Activated naive CD8-positive, alpha-beta T cell treated with anti-CD3 and anti-CD28 coated beads for 36 hours (primary cell): ENCODE data around the gene OPRL1. TPM values are rescaled to one million over a fixed set of nuclear protein-coding genes. Genes with fewer than 3 reads are reported as not detected.
"Not testable (repeated sequence)": the region's sequence is repeated elsewhere in the genome, so short reads cannot be mapped to it uniquely, and the experiment has no call there.

Experiments
- DNase-seq: peaks from one replicate; pipeline ENCODE4 v3.0.0; 2021
- H3K27ac Mint-ChIP-seq: one replicate; pipeline ENCODE4 v1.8.0; 2022; ENCODE audit warnings: mild to moderate bottlenecking, moderate library complexity, mixed read lengths
- H3K27me3 Mint-ChIP-seq: one replicate; pipeline ENCODE4 v1.8.0; 2022; ENCODE audit warnings: mild to moderate bottlenecking, mixed read lengths
- H3K36me3 Mint-ChIP-seq: one replicate; pipeline ENCODE4 v1.8.0; 2021; ENCODE audit warnings: mild to moderate bottlenecking, mixed read lengths
- H3K4me1 Mint-ChIP-seq: one replicate; pipeline ENCODE4 v1.8.0; 2021; ENCODE audit warnings: mixed read lengths
- H3K4me3 Mint-ChIP-seq: one replicate; pipeline ENCODE4 v1.8.0; 2022; ENCODE audit warnings: mild to moderate bottlenecking, moderate library complexity, mixed read lengths
- H3K9me3 Mint-ChIP-seq: one replicate; pipeline ENCODE4 v1.8.0; 2022; ENCODE audit warnings: mixed read lengths
- total RNA-seq, 2 experiments: library from RNA; stranded (reverse); gene quantifications; one replicate each; pipeline ENCODE4 v1.2.3, GENCODE V29; 2021

The OPRL1 gene
- total RNA-seq, 2 experiments from 2014 or later, result 0.16 to 0.25 TPM

DNA sequence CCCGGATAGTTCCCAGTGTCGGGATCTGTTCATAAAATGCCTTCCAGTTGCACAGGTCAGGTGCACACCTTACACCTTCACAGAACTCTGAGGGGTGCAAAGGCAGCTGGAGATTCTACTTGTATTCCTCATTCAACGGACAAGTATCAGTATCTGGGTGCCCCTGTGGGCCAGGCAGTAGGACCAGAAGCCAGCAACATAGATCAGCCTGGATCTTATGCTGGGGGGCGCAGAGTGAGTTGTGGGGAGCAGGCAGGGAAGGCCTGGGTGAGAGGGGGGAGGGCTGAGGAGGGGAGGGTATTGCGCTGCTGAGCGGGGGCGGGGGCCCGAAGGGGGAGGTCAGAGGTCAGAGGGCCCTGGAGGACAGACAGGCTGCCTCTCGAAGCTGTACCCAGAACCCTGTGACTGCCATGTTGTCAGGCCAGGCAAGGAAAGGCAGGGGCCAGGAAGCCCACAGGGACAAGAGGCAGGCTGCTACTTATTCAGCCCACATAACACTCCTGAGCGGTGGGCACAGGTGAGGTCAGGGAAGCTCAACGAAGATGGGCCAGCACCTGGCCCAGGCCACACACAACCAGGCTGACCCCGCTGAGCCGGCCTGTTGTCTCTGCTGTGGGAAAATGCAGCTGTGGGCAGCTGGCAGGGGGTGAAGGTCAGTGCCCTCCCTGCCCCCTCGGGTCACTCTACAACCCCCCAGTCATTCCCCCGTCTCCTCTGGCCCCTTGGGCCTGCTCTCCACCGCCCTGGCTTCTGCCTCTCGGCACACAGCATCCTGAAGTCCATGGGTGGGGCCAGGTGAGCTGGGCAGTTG lies 1.1 kb downstream of the OPRL1 start:
- Mint-ChIP-seq H3K9me3 (no peaks in the 10 kb centered on the region), H3K27ac (peak overlapping the region; percentile 21), H3K36me3 (no peaks in the 10 kb centered on the region), H3K27me3 (peaks cover 28% of the 10 kb centered on the region), H3K4me3 (peak overlapping the region; percentile 62), H3K4me1 (peaks cover 30% of the 10 kb centered on the region)
- no peak for DNase-seq

GRCh38 chr20:64081624-64081964 lies 1.7 kb downstream of the OPRL1 start:
- Mint-ChIP-seq H3K27ac (no peak overlapping the region), H3K27me3 (peaks cover 28% of the 10 kb centered on the region), H3K4me1 (peaks cover 30% of the 10 kb centered on the region), H3K9me3 (no peaks in the 10 kb centered on the region), H3K36me3 (no peaks in the 10 kb centered on the region), H3K4me3 (no peak overlapping the region)
- no peak for DNase-seq

DNA sequence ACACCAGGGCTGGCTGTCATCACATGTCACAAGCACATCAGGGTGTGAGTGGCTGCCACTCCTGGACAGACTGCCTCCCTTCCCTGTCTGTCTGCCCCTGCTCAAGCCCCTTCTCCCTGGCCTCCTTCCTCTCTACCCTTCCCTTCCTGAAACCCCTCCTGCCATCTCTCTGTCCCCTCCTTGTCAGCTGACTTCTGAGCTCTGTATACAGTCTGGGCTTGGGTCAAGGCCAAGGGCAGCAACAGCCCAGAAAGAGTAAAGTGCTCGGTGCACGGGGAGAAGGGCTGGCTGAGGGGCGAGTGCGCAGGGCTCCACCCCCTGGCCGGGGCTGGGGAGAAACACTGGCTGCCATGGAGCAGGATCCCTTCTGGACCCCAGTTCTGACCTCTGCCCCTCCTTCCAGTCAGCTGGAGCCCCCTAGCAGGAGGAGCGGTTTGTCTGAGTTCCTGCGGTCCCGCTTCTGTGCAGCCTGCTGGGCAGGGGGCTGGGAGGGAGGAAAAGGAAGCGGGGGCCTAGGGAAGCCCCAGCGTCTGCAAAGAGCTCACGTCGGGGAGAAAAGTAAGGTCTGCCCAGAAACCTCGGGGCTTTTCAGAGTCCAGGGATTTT lies 2.3 kb downstream of the OPRL1 start:
- Mint-ChIP-seq H3K4me1 (peaks cover 29% of the 10 kb centered on the region), H3K36me3 (no peaks in the 10 kb centered on the region), H3K27me3 (peaks cover 28% of the 10 kb centered on the region), H3K9me3 (no peaks in the 10 kb centered on the region), H3K4me3 (peak overlapping the region; percentile 32), H3K27ac (no peak overlapping the region)
- DNase-seq, result no peak

DNA sequence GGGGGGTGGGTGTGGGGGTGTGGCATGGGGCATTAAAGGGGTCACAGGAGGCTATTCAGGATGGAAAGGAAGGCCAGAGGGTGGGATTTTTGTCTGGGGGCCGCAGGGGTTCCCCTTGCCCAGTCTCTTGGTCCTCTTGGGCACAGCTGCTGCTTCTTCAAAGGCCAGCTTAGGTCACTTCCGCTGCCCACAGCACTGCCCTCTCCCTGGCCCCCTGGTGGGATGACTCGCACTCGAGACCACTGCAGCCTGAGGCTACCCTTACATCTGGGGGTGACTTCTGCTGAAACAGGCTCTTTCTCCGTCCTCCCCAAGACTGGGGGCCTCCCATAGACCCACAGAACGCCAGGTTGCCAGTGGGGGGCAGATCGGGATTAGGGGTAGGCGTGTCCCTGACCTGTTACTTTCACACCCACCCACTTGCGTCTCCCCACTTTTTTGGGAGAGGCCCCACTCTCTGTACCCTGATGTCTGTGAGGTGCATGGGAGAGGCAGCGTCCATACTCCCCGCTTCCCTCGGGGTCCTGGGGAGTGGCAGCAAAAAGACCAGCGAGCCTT lies 3.0 kb downstream of the OPRL1 start:
- H3K27ac Mint-ChIP-seq, result no peak overlapping the region

GRCh38 chr20:64083378-64083803 lies 3.5 kb downstream of the OPRL1 start:
- Mint-ChIP-seq H3K36me3 (no peaks in the 10 kb centered on the region), H3K27me3 (peaks cover 28% of the 10 kb centered on the region), H3K27ac (no peak overlapping the region), H3K9me3 (peaks cover 2% of the 10 kb centered on the region), H3K4me1 (peaks cover 28% of the 10 kb centered on the region), H3K4me3 (peak overlapping the region; percentile 60)
- DNase-seq, result peak; percentile 82

More for the DNA sequence above, 3.0 kb downstream of the OPRL1 start:
- Mint-ChIP-seq H3K27me3 (peaks cover 28% of the 10 kb centered on the region), H3K4me1 (peaks cover 28% of the 10 kb centered on the region), H3K36me3 (no peaks in the 10 kb centered on the region), H3K9me3 (no peaks in the 10 kb centered on the region), H3K4me3 (peak overlapping the region; percentile 60)
- DNase-seq, result no peak

GRCh38 chr20:64083804-64084684 lies 4.2 kb downstream of the OPRL1 start, which contains the start of gene LKAAEAR1:
Gene LKAAEAR1 (minus strand): TSS chr20:64084398. CDS start chr20:64084219, 179 bp downstream.
- Mint-ChIP-seq H3K9me3 (peaks cover 2% of the 10 kb centered on the region), H3K4me3 (peak within 1 kb of the TSS; percentile 75), H3K27ac (no peak within 1 kb of the TSS), H3K4me1 (peaks cover 23% of the 10 kb centered on the region), H3K27me3 (peaks cover 28% of the 10 kb centered on the region), H3K36me3 (no peaks in the 10 kb centered on the region)
- no peak for DNase-seq

DNA sequence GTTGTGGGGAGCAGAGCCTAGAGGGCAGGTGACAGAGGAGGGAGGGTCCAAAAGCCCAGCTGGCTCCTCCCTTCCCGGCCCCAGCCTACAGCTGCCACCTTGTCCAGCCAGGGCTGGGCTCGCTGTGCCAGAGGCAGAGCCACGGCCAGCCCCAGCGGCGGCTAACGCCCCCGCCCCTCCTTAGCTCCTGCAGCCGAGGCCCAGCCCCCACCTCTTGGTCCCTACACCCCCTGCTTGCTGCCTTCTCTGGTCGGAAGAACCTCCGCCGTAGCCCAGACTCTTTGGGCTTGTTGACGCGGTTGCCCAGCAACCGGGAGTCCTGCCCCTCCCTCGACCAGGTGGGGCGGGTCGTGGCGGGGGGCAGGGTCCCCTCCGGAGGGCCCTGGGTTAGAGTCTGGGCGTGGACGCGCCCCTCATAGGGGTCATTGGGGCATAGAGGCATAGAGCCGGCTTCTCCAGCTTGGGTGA lies 4.8 kb downstream of the OPRL1 start:
- no peak overlapping the region for H3K27ac Mint-ChIP-seq
- peaks cover 28% of the 10 kb centered on the region for H3K27me3 Mint-ChIP-seq
- no peak for DNase-seq
- H3K4me3 Mint-ChIP-seq, result peak overlapping the region; percentile 75
- no peaks in the 10 kb centered on the region for H3K36me3 Mint-ChIP-seq
- peaks cover 22% of the 10 kb centered on the region for H3K4me1 Mint-ChIP-seq
- peaks cover 2% of the 10 kb centered on the region for H3K9me3 Mint-ChIP-seq

- Mint-ChIP-seq H3K9me3 (peaks cover 2% of the 10 kb centered on the region), H3K4me3 (no peak overlapping the region), H3K27ac (no peak overlapping the region), H3K36me3 (no peaks in the 10 kb centered on the region), H3K27me3 (peaks cover 23% of the 10 kb centered on the region), H3K4me1 (peaks cover 14% of the 10 kb centered on the region)
- DNase-seq, result no peak
Observed at GRCh38 chr20:64086801-64087200, 6.9 kb downstream of the OPRL1 start.

DNA sequence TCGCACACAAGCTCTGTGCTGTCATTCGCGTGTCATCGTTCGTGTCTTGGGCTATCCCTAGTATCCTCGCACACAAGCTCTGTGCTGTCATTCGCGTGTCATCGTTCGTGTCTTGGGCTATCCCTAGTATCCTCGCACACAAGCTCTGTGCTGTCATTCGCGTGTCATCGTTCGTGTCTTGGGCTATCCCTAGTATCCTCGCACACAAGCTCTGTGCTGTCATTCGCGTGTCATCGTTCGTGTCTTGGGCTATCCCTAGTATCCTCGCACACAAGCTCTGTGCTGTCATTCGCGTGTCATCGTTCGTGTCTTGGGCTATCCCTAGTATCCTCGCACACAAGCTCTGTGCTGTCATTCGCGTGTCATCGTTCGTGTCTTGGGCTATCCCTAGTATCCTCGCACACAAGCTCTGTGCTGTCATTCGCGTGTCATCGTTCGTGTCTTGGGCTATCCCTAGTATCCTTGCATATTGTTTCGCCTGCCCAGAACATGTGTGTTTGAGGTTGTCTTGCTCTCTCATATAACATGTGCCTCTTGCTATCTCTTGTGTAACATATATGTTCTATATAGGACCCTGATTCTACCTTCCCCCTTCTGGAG lies 7.4 kb downstream of the OPRL1 start:
- H3K36me3 Mint-ChIP-seq, result not testable (repeated sequence)
- peaks cover 10% of the 10 kb centered on the region for H3K4me1 Mint-ChIP-seq
- H3K27me3 Mint-ChIP-seq, result peaks cover 17% of the 10 kb centered on the region

GRCh38 chr20:64088586-64088985 lies 8.7 kb downstream of the OPRL1 start:
- not testable (repeated sequence) for H3K36me3 Mint-ChIP-seq, H3K27ac Mint-ChIP-seq, H3K4me3 Mint-ChIP-seq, H3K4me1 Mint-ChIP-seq, H3K9me3 Mint-ChIP-seq, DNase-seq
- H3K27me3 Mint-ChIP-seq, result peaks cover 12% of the 10 kb centered on the region

More for the DNA sequence above, 7.4 kb downstream of the OPRL1 start:
- not testable (repeated sequence) for H3K27ac Mint-ChIP-seq, DNase-seq, H3K9me3 Mint-ChIP-seq, H3K4me3 Mint-ChIP-seq

DNA sequence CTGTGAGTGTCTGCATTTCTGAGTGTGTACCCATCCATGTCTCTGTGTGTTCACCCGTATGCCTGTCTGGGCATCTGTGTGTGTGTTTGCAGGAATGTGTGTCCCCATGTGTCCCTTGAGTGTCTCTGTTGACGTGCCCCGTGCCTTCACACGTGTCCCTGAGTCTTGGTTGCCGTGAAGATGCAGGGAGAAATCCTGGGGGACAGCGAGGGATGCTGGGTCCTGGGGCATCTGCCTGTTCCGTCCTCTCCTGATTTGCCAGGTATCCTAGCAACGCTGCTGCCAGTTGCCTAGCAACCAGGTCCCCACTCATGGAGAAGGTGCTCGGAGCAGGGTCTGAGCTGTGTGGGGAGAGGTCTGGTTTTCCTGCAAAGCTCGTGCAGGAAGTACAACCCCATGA lies 10.3 kb downstream of the OPRL1 start:
- Mint-ChIP-seq H3K9me3 (peaks cover 2% of the 10 kb centered on the region), H3K36me3 (no peaks in the 10 kb centered on the region)

GRCh38 chr20:64091340-64091739 lies 11.5 kb downstream of the OPRL1 start:
- Mint-ChIP-seq H3K4me3 (no peak overlapping the region), H3K36me3 (no peaks in the 10 kb centered on the region), H3K27ac (no peak overlapping the region), H3K9me3 (peaks cover 2% of the 10 kb centered on the region), H3K4me1 (no peaks in the 10 kb centered on the region), H3K27me3 (no peaks in the 10 kb centered on the region)
- DNase-seq, result no peak

More for the DNA sequence above, 10.3 kb downstream of the OPRL1 start:
- Mint-ChIP-seq H3K27ac (no peak overlapping the region), H3K4me3 (no peak overlapping the region), H3K27me3 (peaks cover 3% of the 10 kb centered on the region), H3K4me1 (no peaks in the 10 kb centered on the region)
- no peak for DNase-seq

DNA sequence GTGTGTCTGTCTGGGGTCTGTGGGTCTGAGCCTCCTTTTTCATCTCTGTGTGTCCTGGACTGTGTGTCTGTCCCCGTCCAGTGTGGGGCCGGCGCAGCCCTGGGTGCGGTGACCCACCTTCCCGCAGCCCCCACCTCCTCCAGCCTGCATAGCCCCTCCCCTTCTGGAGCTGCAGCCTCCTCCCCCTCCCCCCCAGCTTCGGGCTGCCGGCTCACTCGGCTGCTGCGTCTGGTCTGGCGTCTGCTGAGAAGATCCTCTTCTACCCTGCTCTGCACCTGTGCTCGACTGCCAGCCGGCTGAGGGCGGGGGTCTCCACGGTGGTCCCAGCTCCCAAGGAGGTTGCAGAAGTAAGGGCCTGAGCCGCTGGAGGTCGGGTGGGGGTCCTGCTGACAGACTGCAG lies 11.9 kb downstream of the OPRL1 start:
- Mint-ChIP-seq H3K4me1 (no peaks in the 10 kb centered on the region), H3K27me3 (no peaks in the 10 kb centered on the region), H3K9me3 (peaks cover 2% of the 10 kb centered on the region), H3K27ac (no peak overlapping the region), H3K4me3 (no peak overlapping the region), H3K36me3 (peaks cover under 1% of the 10 kb centered on the region)
- DNase-seq, result no peak

- Mint-ChIP-seq H3K27me3 (no peaks in the 10 kb centered on the region), H3K27ac (no peak overlapping the region)
Observed at GRCh38 chr20:64092258-64093012, 12.6 kb downstream of the OPRL1 start.

More at GRCh38 chr20:64092258-64093012, 12.6 kb downstream of the OPRL1 start:
- H3K9me3 Mint-ChIP-seq, result peaks cover 2% of the 10 kb centered on the region
- peaks cover 2% of the 10 kb centered on the region for H3K36me3 Mint-ChIP-seq
- no peak for DNase-seq
- H3K4me3 Mint-ChIP-seq, result no peak overlapping the region
- no peaks in the 10 kb centered on the region for H3K4me1 Mint-ChIP-seq
